Neural progenitor cell (in vitro differentiated cells): ENCODE results near the gene TMEM229B. TPM values are rescaled to one million over a fixed set of nuclear protein-coding genes. Genes with fewer than 3 reads are reported as not detected.

ENCODE experiments used
- DNase-seq: peaks from one replicate; pipeline ENCODE4 v3.0.0-alpha.2; 2016; ENCODE audit warnings: low spot score
- H2AFZ ChIP-seq: fragments of 200-600 bp; sonication (generic); replicated peaks from 2 replicates; pipeline ENCODE4 v1.6.1; 2016; ENCODE audit warnings: antibody characterized with exemption
- H3F3A ChIP-seq: fragments of 200-600 bp; sonication (generic); 2 replicates; pipeline ENCODE4 v1.6.1; 2016; ENCODE audit warnings: antibody characterized with exemption, low read depth
- H3K27ac ChIP-seq: fragments of 200-600 bp; sonication (generic); 2 replicates; pipeline ENCODE4 v1.5.1; 2016; ENCODE audit warnings: mild to moderate bottlenecking
- H3K27me3 ChIP-seq: fragments of 200-600 bp; sonication (generic); 2 replicates; pipeline ENCODE4 v1.6.1; 2016; ENCODE audit warnings: mild to moderate bottlenecking, moderate library complexity
- H3K36me3 ChIP-seq: fragments of 200-600 bp; sonication (generic); 2 replicates; pipeline ENCODE4 v1.5.1; 2016
- H3K4me1 ChIP-seq: fragments of 200-600 bp; sonication (generic); 2 replicates; pipeline ENCODE4 v1.6.1; 2016; ENCODE audit warnings: mixed run types
- H3K4me2 ChIP-seq: fragments of 200-600 bp; sonication (generic); 2 replicates; pipeline ENCODE4 v1.6.1; 2016
- H3K4me3 ChIP-seq: fragments of 200-600 bp; sonication (generic); 2 replicates; pipeline ENCODE4 v1.5.1; 2016
- H3K79me2 ChIP-seq: fragments of 200-600 bp; sonication (generic); 2 replicates; pipeline ENCODE4 v1.6.1; 2016; ENCODE audit warnings: low read depth
- H3K9ac ChIP-seq: fragments of 200-600 bp; sonication (generic); 2 replicates; pipeline ENCODE4 v1.6.1; 2016
- H3K9me3 ChIP-seq: fragments of 200-600 bp; sonication (generic); 2 replicates; pipeline ENCODE4 v1.5.1; 2016; ENCODE audit warnings: low read depth
- H4K20me1 ChIP-seq: fragments of 200-600 bp; sonication (generic); 2 replicates; pipeline ENCODE4 v1.6.1; 2016; ENCODE audit warnings: low read depth
- H3K27ac Mint-ChIP-seq: 3 replicates; pipeline ENCODE4 v1.8.0; 2021; ENCODE audit warnings: mixed read lengths
- H3K27me3 Mint-ChIP-seq: 2 replicates; pipeline ENCODE4 v1.8.0; 2022; ENCODE audit warnings: low read depth, mild to moderate bottlenecking, inconsistent platforms, moderate library complexity, mixed read lengths; ENCODE audit not compliant: insufficient read depth
- H3K36me3 Mint-ChIP-seq: 3 replicates; pipeline ENCODE4 v1.8.0; 2021; ENCODE audit warnings: mixed read lengths
- H3K4me1 Mint-ChIP-seq: 3 replicates; pipeline ENCODE4 v1.8.0; 2021; ENCODE audit warnings: mixed read lengths
- H3K4me3 Mint-ChIP-seq: 3 replicates; pipeline ENCODE4 v1.8.0; 2021; ENCODE audit warnings: mild to moderate bottlenecking, moderate library complexity, mixed read lengths
- H3K9me3 Mint-ChIP-seq: 3 replicates; pipeline ENCODE4 v1.8.0; 2020; ENCODE audit warnings: mixed read lengths
- CTCF ChIP-seq: fragments of 200-600 bp; sonication (generic); IDR thresholded peaks from 2 replicates; pipeline ENCODE4 v1.5.1; 2017; ENCODE audit warnings: antibody characterized with exemption, mild to moderate bottlenecking
- EZH2 ChIP-seq: fragments of 200-600 bp; sonication (generic); IDR thresholded peaks from 2 replicates; pipeline ENCODE4 v1.6.1; 2017; ENCODE audit warnings: antibody characterized with exemption, mild to moderate bottlenecking, moderate library complexity
- EZH2phosphoT487 ChIP-seq: fragments of 200-600 bp; sonication (generic); IDR thresholded peaks from 2 replicates; pipeline ENCODE4 v1.6.1; 2017; ENCODE audit warnings: antibody characterized with exemption
- total RNA-seq: library from RNA; depleted of rRNA; stranded (reverse); fragments of >200 nt; gene quantifications from 2 replicates; pipeline ENCODE4 v1.2.3, GENCODE V29; 2015; ENCODE audit warnings: low replicate concordance

The TMEM229B gene
- total RNA-seq, 1 donor from 2014 or later: not detected

DNA sequence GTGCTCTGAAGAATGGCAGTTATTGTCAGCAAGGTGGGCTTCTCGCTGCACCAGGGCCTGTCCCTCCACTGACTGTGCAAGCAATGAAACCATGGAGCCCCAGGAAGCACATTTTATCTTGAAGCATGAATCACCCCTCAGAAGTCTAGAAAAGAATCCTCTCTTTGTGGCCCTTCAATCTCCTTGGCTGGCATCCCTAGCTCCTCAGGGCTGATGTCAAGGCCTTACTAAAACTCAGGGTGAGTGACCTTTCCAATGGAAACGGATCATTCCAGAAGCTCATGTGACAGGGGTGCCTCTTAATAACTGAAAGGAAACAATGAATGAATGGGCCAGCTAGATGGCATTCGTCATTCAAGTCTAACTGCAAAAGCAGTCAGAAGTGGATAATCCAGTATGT is 22.3 kb upstream of the TMEM229B start:
- Histone ChIP-seq H3K36me3 (no peaks in the 10 kb centered on the region), H4K20me1 (no peaks in the 10 kb centered on the region), H3K9ac (no peak overlapping the region), H3K4me3 (no peak overlapping the region), H3K4me1 (no peaks in the 10 kb centered on the region), H3K4me2 (no peak overlapping the region), H3K79me2 (no peaks in the 10 kb centered on the region), H3F3A (peaks cover 10% of the 10 kb centered on the region), H3K9me3 (no peaks in the 10 kb centered on the region), H3K27me3 (peaks cover 50% of the 10 kb centered on the region), H2AFZ (no peak overlapping the region), H3K27ac (no peak overlapping the region)
- no peaks in the 10 kb centered on the region for H3K36me3 Mint-ChIP-seq
- H3K27ac Mint-ChIP-seq: no peak overlapping the region
- DNase-seq: no peak
- H3K27me3 Mint-ChIP-seq: peaks cover 28% of the 10 kb centered on the region
- TF ChIP-seq CTCF: no peak
- no peak for TF ChIP-seq EZH2phosphoT487
- TF ChIP-seq EZH2: no peak
- H3K4me3 Mint-ChIP-seq: no peak overlapping the region
- no peaks in the 10 kb centered on the region for H3K9me3 Mint-ChIP-seq
- H3K4me1 Mint-ChIP-seq: peaks cover 15% of the 10 kb centered on the region

DNA sequence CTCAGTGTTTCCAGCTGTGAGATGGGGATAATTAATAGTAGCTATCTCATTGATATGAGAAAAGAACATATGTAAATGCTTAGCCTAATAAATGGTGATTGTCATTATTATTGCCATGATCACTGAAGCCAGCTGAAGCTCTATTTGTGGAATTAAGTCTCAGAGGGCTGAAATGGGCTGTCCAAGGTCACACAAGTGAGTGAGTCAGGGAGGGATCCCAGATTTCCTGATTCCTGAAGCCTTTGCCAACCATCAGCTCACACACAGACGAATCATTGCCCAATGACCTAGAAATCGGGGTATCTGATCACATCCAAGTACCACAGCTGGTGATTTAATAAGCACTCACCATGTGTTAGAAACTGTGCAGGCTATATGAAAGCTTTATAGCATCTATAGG is 21.6 kb upstream of the TMEM229B start:
- Histone ChIP-seq H3K27me3 (peaks cover 43% of the 10 kb centered on the region), H3K9me3 (no peaks in the 10 kb centered on the region), H3F3A (peaks cover 8% of the 10 kb centered on the region), H4K20me1 (no peaks in the 10 kb centered on the region), H3K4me2 (no peak overlapping the region), H3K9ac (no peak overlapping the region), H3K27ac (no peak overlapping the region), H2AFZ (no peak overlapping the region), H3K79me2 (no peaks in the 10 kb centered on the region), H3K4me1 (no peaks in the 10 kb centered on the region), H3K4me3 (no peak overlapping the region), H3K36me3 (no peaks in the 10 kb centered on the region)
- Mint-ChIP-seq H3K27me3 (peaks cover 23% of the 10 kb centered on the region), H3K4me1 (peaks cover 15% of the 10 kb centered on the region), H3K4me3 (no peak overlapping the region), H3K27ac (no peak overlapping the region), H3K36me3 (no peaks in the 10 kb centered on the region), H3K9me3 (no peaks in the 10 kb centered on the region)
- TF ChIP-seq CTCF: no peak
- no peak for TF ChIP-seq EZH2
- no peak for TF ChIP-seq EZH2phosphoT487
- DNase-seq: no peak

DNA sequence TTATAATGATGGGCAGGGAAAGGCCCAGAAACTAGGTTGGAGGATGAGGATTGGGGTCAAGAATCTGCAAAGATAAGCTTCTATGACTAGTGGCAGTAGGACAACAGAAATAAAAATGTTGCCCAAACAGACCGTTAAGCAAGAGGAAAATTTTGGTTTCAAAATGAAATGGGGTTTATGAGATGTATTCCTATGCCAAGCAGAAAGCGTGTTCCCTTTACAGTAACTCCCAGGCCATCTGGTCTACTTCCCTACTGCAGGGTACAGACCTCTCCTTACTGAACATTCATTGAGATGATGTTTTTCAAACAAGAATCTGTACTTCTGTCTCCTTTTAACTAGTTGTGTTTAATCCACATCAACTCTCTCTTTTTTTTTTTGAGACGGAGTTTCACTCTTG is 20.4 kb upstream of the TMEM229B start:
- no peak overlapping the region for H3K27ac Mint-ChIP-seq
- Histone ChIP-seq H2AFZ (no peak overlapping the region), H3K9me3 (no peaks in the 10 kb centered on the region), H3K4me2 (no peak overlapping the region), H4K20me1 (no peaks in the 10 kb centered on the region), H3K27me3 (peaks cover 31% of the 10 kb centered on the region), H3K9ac (no peak overlapping the region), H3K36me3 (no peaks in the 10 kb centered on the region), H3K27ac (no peak overlapping the region), H3K79me2 (no peaks in the 10 kb centered on the region), H3K4me1 (no peaks in the 10 kb centered on the region), H3K4me3 (no peak overlapping the region), H3F3A (peaks cover 4% of the 10 kb centered on the region)
- H3K9me3 Mint-ChIP-seq: no peaks in the 10 kb centered on the region
- H3K4me1 Mint-ChIP-seq: peaks cover 15% of the 10 kb centered on the region
- H3K4me3 Mint-ChIP-seq: no peak overlapping the region
- peaks cover 16% of the 10 kb centered on the region for H3K27me3 Mint-ChIP-seq
- no peak for DNase-seq
- no peaks in the 10 kb centered on the region for H3K36me3 Mint-ChIP-seq
- TF ChIP-seq CTCF (no peak), EZH2 (no peak)

GRCh38 chr14:67505254-67505653 is 16.7 kb upstream of the TMEM229B start:
- H3K4me3 ChIP-seq: no peak overlapping the region
- no peaks in the 10 kb centered on the region for H3K4me1 ChIP-seq
- no peak overlapping the region for H2AFZ ChIP-seq
- peaks cover 8% of the 10 kb centered on the region for H3K4me1 Mint-ChIP-seq
- H4K20me1 ChIP-seq: no peaks in the 10 kb centered on the region
- H3F3A ChIP-seq: no peaks in the 10 kb centered on the region
- no peak overlapping the region for H3K27ac ChIP-seq
- no peak overlapping the region for H3K4me2 ChIP-seq
- no peaks in the 10 kb centered on the region for H3K36me3 ChIP-seq
- no peaks in the 10 kb centered on the region for H3K36me3 Mint-ChIP-seq
- peaks cover 8% of the 10 kb centered on the region for H3K27me3 Mint-ChIP-seq
- H3K9me3 Mint-ChIP-seq: no peaks in the 10 kb centered on the region
- no peak overlapping the region for H3K4me3 Mint-ChIP-seq
- no peaks in the 10 kb centered on the region for H3K79me2 ChIP-seq
- H3K27ac Mint-ChIP-seq: no peak overlapping the region
- H3K9ac ChIP-seq: no peak overlapping the region
- H3K27me3 ChIP-seq: no peaks in the 10 kb centered on the region
- TF ChIP-seq EZH2phosphoT487 (no peak), EZH2 (no peak), CTCF (no peak)
- DNase-seq: no peak
- H3K9me3 ChIP-seq: no peaks in the 10 kb centered on the region
